ENCODE results near the gene LRRN1.

- TF ChIP-seq CTCF (IDR thresholded peaks at IDR 0.05) (no peak), POLR2A (IDR thresholded peaks at IDR 0.05) (no peak), POLR2AphosphoS5 (IDR thresholded peaks at IDR 0.05) (no peak)
Measured at GRCh38 chr3:3802046-3802445, 2.8 kb downstream of the LRRN1 start.
